HK-2 (cell line): ENCODE data around the gene TSPEAR.
"Not testable (repeated sequence)": the region's sequence is repeated elsewhere in the genome, so short reads cannot be mapped to it uniquely, and the experiment has no call there.

Experiments used
- DNase-seq: peaks from one replicate; pipeline ENCODE4 v3.0.0-alpha.2; 2018; ENCODE audit not compliant: unreplicated experiment

Gene TSPEAR

DNA sequence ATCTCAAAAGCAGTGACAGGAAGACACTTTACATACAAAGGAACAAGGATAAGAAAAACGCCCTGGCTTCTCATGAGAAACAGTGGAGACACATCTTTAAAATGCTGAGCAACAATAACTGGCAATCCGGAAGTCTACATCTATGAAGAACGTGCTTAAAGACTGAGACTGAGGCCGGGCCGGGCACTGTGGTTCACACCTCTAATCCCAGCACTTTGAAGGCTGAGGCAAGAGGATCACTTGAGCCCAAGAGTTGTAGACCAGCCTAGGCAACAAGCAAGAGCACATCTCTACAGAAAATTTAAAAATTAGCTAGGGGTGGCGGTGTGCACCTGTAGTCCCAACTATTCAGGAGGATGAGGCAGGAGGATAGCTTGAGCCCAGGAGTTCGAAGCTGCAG is 27.3 kb downstream of the TSPEAR start:
- DNase-seq: no peak

DNA sequence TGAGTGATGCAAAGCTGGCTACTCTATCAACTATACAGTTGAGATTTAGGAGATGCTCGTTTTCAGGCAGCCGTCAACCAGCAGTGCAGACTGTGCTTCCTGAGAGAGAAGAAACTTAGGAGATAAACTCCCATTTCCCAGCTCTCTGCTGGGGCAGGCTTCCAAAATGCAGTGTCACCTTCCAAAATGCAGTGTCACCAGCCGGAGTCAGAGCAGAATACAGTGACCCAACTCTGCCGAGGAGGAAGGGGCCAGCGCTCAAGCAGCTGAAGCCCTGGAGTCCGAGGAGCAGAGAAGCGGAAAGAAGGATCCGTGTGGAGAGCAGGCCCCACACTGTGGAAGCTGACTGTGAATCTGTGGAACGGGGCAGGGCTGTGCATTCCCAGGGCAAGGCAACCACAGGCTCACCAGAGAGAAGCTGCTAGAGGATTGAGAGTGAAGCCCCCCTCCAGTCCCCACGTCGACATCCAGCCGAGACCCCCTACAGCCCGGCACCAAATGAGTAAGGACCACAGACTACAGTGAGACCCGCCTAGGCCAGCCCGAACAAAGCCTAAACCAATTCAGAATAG is 28.7 kb downstream of the TSPEAR start:
- no peak for DNase-seq

DNA sequence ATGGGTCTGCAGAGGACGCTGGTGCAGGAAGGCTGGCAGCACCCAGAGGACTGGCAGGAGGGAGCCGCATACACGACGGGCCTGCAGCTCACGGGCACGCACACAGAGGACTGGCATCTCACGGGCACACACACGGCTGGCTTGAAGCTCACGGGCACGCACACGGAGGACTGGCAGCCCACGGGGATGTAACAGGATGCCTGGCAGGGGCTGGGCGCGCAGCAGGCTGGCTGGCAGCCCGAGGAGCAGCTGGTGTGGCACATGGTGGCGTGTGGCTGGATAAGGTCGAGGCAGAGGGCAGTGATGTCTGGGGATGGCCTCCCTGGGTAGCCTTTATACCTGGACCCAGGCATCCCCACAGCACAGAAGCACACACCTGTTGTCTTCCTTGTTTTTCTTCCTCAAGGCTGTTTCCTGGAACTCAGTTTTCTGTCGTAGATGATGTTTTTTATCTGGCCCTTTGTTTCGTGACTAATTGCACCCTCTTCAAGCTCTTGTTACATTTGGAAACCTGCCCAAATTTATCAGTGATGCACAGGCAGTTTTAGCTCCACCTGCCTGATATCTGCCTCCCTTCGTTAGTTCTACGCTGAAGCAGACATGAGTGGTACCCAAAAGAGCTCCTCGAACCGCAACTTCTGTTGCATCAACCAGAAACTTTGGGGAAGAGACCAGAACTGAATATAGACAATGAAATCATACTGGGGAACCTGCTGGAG is 29.4 kb downstream of the TSPEAR start, which contains the start of gene KRTAP12-1:
Gene KRTAP12-1, minus strand, starts transcription at position 303 of the 719 bp plus-strand sequence. Its CDS starts 40 bp downstream, at position 263.
- DNase-seq: no peak

DNA sequence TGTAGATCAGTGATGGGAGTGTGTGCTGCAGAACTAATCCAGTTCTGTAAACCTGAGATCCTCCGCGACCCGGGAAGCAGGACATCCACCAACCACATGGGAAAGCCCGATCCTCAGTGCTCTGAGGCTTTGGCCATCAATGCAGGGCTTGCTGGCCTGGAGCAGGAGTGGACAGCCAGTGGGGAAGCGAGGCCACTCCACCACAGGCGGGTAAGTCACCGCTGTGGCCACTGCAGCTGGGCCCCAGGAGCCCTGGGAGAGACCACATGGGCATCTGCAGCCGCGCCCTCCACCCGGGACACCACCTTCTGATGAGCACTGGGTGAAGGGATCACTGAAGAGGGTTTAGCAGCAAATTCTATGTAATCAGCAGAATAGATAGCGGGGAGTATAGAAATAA is 30.2 kb downstream of the TSPEAR start:
- no peak for DNase-seq

DNA sequence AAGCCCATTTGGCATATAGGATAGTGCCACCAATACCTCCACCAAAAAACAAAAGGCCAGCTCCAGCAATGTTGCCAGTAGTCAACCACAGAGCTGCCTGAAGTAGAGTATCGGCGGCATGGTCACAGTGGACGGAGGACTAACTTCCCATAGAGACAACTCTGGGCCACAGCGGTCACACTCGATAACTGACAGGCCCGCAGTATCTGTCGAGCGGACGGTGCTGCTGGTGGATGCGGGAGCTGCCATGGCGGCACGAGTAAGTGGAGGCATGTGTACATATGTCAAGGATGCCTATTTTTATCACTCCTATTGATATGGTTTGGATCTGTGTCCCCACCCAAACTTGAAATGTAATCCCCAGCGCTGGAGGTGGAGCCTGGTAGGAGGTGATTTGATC is 33.5 kb downstream of the TSPEAR start:
- DNase-seq: no peak

DNA sequence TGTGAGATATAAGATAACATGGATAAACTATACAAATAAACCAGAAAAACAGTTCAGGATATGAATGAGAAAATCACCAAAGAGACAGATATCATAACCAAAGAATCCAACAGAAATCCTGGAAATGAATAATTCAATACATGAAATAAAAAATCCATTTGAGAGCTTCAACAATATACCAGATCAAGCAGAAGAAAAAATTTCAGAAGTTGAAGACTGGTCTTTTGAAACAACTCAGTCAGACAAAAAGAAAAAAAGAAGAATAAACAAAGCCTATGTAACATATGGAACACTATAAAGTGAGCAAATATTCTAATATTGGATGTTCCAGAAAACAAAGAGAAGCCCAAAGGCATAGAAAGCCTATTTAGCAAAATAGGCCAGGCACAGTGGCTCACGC is 39.5 kb downstream of the TSPEAR start:
- DNase-seq: no peak

DNA sequence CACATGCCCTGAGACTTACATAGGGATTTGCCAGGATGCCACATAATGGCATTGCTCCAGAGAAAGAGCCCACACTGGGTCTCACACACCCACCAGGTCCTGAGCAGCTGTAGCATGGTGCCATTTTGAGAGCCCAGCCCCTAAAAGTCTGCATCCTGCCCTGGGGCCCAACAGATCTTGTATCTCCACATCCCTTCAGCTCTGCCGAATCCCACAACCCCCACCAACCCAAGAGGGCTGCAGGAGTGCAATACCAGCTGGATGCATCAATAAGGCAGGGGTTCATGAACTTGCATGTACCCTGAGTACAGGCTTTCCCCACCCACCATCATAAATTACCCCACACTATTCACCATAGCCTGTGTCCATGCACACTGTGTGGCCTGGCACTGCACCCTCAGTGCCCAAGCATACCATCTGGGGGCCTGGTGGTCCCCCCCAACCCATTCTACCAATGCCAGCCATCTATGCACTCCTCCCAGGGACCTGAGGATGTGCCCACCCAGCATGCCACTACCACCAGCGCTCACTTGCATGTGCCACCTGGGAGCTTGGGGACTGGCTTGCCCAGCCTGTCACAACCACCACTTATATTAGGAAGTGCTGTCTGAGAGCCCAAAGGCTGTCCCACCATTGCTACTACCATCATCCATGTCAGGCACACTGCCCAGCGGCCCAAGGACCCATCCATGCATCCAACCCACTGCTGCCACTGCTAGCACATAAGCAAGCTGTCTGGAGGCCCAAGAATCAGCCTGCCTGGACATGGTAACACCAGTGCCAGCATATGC is 40.5 kb downstream of the TSPEAR start:
- DNase-seq: no peak

DNA sequence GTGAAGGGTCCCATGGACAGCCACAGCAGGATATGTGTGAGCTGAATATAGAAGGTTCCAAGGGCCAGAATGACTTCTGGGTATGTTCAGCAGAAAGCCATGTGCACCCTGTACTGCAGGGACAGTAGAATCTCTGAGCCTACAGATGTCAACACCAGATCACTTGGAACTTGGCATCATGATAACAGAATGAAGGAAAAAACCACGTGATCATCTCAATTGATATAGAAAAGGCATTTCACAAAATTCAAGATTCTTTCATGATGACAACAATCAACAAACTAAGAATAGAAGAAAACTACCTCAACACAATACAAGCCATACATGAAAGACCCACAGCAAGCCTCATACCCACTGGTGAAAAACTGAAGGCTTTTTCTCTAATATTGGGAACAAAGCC is 43.8 kb downstream of the TSPEAR start:
- DNase-seq: no peak

DNA sequence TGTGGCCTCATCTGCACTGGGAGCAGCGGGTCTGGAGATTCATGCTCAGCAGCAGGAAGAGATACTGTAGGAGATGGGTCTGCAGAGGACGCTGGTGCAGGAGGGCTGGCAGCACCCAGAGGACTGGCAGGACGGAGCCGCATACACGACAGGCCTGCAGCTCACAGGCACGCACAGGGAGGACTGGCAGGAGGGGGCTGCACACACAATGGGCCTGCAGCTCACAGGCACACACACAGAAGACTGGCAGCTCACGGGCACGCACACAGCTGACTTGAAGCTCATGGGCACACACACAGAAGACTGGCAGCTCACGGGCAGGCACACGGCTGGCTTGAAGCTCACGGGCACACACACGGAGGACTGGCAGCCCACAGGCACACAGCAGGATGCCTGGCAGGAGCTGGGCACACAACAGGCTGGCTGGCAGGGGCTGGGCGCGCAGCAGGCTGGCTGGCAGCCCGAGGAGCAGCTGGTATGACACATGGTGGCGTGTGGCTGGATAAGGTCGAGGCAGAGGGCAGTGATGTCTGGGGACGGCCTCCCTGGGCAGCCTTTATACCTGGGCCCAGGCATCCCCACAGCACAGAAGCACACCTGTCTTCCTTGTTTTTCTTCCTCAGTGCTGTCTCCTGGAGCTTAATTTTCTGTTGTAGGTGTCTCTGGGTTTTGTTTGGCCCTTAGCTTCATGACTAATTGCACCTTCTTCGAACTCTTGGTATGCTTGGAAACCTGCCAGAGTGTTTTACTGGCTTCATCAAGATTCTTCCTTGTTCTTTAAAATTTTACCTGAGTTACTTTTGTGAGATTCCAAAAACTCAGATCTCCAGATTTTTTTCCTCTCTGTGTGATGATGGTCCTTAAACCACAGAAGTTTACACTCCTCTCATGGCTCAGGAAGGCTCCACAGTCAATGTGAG is 44.7 kb downstream of the TSPEAR start, which contains the start of gene KRTAP12-2:
Gene KRTAP12-2, minus strand, starts transcription at position 527 of the 920 bp plus-strand sequence. Its CDS starts 41 bp downstream, at position 486.
- DNase-seq: no peak

DNA sequence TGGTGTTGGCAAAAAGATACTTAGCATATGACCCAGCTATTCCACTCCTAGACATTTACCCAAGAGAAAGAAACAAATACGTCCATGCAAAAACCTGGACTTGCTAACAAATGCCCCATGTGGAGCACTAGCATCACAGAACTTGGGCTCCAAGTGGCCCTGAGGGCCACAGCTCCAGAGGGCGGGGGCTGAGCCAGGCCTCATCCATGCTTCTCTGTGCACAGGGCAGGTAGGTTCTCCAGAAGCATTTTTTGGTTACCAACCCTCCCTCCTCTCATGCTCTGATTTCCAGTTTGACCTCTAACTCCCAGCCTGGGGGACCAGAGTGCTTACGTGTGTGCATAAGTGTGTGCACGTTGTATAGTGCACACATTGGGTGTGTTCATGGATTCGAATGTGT is 46.7 kb downstream of the TSPEAR start:
- no peak for DNase-seq

DNA sequence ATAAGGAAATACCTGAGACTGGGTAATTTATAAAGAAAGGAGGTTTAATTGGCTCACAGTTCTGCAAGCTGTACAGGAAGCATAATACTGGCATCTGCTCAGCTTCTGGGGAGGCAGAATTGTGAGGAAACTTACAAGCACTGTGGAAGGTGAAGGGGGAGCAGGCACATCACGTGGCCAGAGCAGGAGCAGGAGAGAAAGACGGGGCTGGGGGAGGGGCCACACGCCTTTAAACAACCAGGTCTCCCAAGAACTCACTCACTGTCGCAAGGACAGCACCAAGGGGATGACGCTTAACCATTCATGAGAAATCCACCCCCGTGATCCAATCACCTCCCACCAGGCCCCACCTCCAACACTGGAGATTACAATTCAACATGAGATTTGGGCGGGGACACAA is 49.8 kb downstream of the TSPEAR start:
- DNase-seq: not testable (repeated sequence)

DNA sequence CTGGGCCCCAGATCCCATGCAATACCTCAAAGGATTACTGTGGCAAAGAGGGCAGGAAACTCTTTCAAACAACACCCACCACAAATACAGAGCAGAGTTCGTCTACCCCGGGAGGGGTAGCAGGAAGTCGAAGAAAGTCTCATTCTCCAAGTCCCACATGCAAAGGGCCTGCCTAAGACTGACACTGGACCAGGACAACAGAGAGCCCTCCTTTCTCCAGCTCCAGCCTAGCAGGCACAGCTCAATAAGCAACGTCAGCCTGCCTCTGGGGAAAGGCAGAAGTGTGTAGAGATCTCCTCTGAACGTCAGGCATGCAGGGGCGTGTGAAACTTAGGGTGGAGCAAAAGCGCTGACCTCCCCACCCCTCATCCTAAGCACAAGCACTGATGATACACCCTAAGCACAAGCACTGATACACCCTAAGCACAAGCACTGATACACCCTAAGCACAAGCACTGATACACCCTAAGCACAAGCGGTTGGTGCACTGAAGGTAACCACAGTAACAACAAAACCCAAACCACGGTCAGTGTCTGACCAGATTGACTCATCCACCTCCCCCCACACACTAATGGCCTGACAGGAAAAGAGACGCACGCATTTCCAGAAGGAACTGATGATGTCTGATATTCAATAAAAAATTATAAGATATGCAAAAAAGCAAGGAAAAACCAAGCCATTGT is 52.3 kb downstream of the TSPEAR start:
- DNase-seq: no peak

DNA sequence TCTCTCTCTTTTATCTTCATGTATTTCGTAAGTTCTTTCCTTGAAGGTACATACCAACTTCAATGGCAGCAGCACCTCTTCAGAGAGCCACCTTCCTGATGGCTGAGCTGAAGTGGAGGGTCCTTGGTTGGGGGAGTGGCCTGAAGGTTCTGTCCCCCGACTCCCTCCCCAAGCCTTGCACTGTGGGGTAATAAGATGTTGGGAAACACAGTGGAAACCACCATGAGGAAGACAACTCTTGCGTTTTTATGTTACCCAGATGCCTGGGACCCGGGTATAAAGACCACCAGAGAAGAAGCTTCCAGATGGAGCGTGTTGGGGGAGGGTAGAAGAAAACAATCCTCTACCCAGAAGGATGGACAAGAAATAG is 52.8 kb downstream of the TSPEAR start:
- no peak for DNase-seq

DNA sequence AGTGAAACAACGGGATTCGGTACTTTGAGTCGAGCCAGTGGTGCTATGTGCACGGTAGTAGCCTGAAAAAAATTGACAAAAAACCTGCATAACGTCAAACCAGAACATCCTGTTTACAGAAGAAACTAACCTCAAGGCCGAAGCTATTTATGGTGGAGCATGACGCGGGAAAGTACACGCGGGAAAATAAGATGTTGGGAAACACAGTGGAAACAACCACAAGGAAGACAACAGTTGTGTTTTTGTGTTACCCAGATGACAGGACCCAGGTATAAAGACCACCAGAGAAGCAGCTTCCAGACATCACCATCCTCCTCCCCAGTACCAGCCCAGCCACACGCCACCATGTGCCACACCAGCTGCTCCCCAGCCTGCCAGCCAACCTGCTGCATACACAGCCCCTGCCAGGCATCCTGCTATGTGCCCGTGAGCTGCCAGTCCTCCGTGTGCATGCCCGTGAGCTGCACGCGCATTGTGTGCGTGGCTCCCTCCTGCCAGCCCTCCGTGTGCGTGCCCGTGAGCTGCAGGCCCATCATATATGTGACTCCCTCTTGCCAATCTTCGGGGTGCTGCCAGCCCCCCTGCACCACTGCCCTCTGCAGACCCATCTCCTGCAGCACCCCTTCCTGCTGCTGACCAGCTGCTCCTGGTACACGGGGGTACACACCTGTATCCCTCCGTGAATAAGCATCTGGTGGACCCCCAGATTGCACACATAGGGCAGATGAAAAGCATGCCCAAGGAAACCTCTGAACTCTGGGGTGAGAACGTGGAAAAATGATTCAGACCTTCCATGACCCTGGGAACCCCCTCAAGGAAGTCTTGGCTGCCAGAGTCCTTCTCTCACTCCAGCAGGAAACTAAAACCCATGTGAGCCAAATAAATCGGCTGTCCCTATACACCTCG is 53.5 kb downstream of the TSPEAR start, which contains the start of gene KRTAP12-3:
Gene KRTAP12-3, plus strand, starts transcription at position 298 of the 906 bp plus-strand sequence. Its CDS starts 48 bp downstream, at position 346.
- DNase-seq: no peak

DNA sequence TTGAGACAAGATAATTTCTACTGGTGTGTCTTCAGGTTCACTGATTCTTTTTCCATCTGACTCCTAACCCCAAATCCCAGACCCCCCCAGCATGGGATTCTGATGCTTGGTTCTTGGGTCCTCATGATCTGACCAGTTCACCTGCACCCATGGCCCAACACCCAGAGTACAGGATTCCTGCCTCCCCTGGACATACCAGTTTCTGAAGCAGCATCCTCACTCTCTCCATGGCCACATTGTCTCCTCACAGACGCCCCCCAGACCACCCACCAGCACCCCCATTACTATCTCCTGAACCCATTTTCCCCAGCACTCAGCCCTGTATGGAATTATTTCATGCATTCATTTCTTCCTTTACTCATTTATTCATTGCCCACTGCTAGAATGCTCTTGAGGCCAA is 54.5 kb downstream of the TSPEAR start:
- DNase-seq: no peak

DNA sequence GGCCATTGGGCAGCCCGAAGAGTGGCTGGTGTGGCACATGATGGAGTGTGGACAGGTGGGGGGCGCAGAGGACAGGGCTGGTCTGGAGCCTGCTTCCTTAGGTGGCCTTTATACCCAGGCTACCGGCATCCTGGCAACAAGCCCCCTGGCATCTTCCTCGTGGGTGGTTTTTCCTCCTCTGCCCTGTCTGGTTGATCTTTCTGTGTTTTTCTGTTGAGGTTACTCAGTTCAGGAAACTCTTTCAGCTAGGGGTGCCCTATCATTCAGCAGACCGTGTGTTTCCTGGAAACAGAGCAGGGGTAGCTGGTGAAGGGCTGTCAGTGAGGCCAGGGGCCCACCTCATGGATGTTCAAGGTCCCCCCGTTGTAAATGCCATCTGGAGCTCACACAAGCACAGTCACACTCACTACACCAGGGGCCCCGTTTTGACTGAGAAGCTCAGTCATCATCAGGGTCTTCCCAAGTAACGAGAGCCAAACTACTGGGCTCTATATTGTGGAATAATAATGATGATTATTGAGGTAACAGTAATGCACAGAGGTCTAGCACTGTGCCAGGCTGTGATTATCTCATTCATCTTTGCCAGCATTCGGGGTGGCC is 56.7 kb downstream of the TSPEAR start, which contains the start of gene KRTAP12-4:
Gene KRTAP12-4, minus strand, starts transcription at position 84 of the 600 bp plus-strand sequence. Its CDS starts 45 bp downstream, at position 39.
- DNase-seq: no peak

DNA sequence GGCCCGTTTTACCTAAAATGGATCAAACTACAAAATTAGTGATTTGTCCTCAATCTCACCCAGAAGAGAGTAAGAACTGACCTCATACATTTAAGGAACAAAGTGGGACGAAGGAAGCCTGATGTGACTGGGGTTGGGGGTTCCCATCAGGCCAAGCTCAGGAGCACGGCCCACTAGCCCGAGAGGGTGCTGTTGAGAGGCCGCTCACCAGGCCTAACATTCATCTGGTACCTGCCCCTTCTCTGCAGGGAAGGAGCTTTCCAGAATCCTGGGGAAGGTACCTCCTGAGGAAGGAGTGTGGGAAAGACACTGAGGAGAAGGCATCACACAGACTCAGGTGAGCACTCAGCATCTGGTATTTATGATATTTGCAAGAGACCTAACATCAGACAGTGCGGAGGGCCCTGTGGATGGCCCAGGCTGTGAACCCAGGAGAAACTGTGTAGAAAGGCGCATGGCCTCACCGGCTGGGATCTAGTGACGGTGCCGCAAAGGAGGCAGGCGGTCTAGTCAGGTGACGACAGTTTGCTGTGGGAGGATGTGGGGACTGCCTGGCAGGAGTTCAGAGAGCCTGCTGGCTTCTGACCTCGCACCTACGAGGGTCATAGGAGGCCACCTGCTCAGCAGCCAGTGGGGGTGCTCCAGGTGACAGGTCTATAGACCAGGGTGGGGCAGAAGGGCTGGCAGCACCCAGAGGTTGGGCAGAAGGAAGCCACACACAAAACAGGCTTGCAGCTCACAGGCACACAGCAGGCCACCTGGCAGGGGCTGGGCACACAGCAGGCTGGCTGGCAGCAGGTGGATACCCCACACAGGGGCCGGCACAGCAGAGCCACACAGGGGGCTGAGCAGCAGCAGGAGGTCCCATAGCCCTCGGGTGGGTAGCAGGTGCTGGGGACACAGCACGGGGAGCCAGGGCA is 57.5 kb downstream of the TSPEAR start:
- DNase-seq: no peak

DNA sequence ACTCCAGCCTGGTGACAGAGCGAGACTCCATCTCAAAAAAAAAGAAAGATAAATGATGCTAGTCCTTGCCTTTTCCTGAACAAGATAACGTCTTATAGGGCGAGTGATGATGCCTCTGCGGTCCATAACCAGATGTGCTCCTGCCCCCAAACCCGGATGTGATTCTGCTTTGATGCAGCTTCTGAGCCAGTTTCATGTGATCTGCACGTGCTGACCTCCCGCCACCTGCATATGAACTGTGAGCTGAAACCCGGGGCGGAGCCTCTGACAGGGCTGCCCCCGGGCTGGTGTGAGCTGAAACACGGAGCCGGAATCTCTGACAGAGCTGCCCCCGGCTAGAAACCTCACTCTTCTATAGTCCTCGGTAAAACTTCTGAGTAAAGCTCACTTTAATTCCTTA is 58.2 kb downstream of the TSPEAR start:
- no peak for DNase-seq
